D721Med (cell line): ENCODE measurements around the gene DOCK4.

Experiments
- DNase-seq: peaks from one replicate; pipeline ENCODE4 v3.0.0; 2011; ENCODE audit warnings: low spot score; ENCODE audit not compliant: insufficient read length
- FAIRE-seq: peaks from 2 replicates; lab custom pipeline; 2011; peaks lifted over from hg19 to GRCh38; lab: Jason Lieb, UNC
- TF ChIP-seq, protein P1 (sequence below): IDR thresholded peaks from 2 replicates; pipeline ENCODE4 v1.5.1; 2012; ENCODE audit warnings: mild to moderate bottlenecking, control low read depth; ENCODE audit not compliant: insufficient read depth; ENCODE audit errors: missing control alignments

The DOCK4 gene

GRCh38 chr7:111690364-111691111 lies 515.7 kb downstream of the DOCK4 start:
- DNase-seq (no peak), FAIRE-seq (no peak)

GRCh38 chr7:111685349-111685748 lies 520.9 kb downstream of the DOCK4 start:
- FAIRE-seq: no peak
- TF ChIP-seq, protein P1, sequence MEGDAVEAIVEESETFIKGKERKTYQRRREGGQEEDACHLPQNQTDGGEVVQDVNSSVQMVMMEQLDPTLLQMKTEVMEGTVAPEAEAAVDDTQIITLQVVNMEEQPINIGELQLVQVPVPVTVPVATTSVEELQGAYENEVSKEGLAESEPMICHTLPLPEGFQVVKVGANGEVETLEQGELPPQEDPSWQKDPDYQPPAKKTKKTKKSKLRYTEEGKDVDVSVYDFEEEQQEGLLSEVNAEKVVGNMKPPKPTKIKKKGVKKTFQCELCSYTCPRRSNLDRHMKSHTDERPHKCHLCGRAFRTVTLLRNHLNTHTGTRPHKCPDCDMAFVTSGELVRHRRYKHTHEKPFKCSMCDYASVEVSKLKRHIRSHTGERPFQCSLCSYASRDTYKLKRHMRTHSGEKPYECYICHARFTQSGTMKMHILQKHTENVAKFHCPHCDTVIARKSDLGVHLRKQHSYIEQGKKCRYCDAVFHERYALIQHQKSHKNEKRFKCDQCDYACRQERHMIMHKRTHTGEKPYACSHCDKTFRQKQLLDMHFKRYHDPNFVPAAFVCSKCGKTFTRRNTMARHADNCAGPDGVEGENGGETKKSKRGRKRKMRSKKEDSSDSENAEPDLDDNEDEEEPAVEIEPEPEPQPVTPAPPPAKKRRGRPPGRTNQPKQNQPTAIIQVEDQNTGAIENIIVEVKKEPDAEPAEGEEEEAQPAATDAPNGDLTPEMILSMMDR: no peak
- DNase-seq: no peak

More at GRCh38 chr7:111690364-111691111, 515.7 kb downstream of the DOCK4 start:
- TF ChIP-seq, protein P1: no peak

GRCh38 chr7:111682588-111683340 lies 523.4 kb downstream of the DOCK4 start:
- FAIRE-seq (no peak), DNase-seq (no peak)
- TF ChIP-seq, protein P1: no peak

DNA sequence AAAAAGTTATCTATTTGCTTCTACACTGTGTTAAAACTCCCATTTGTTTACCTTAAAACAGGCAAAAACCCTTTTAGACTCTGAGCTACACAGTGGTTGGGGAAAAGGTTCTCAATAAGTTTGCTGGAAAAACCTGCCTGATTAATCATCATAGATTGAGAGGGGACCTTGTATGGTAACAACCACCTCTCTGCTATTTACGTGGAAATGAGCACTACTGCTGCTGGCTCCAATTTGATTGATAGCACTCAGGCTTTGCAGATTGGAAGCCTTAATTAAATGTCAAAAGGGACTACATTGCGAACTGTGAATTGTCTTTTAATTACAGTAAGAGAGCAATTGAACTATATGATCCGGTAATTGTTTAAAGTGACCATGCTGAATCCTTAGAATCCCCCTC lies 525.0 kb downstream of the DOCK4 start:
- TF ChIP-seq, protein P1: no peak
- DNase-seq (no peak), FAIRE-seq (no peak)

DNA sequence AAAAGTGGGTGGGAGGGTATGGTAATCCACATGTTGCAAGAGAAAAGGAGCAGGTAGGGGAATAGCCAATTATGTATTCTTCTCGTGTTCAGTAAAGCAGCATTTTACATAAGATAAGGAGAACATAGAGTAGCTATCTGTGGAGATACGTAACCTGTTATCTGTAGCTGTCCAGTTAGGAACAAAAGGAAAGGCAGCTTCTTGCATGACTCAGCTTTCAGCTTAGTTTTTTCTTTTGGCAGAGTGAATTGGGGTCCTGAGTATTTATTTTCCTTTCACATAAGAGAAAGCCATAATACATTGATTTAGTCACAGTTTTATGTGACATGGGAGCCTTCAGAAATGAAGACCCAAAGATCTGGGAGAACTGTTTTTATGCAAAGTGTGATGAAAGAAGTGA lies 527.2 kb downstream of the DOCK4 start:
- DNase-seq: no peak
- no peak for FAIRE-seq
- TF ChIP-seq, protein P1: no peak

DNA sequence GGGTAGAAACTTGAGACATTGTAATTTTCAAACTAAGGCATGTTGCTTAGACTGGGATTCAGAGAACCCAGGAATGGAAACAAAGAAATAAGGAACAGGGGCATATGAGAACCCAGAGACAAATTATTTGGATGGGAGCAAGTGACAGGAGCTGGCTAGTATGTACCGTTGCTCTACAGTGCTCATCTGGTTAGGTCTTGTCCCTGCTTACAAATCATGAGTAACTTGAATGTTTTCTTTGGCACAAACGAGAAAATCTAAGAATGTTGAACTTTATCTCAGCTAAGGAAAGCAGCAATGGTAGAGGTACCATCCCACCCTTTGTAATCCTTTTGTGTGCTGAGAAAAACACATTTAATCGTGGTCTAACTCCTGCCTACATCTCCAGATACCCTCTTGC lies 527.9 kb downstream of the DOCK4 start:
- FAIRE-seq (no peak), DNase-seq (no peak)
- TF ChIP-seq, protein P1: no peak
